PC-9 (cell line): ENCODE data around the gene PPP1R15A. TPM values are rescaled to one million over a fixed set of nuclear protein-coding genes. Genes with fewer than 3 reads are reported as not detected.

Source experiments
- BruUV-seq: library from RNA; stranded (reverse); fragments of 400-500 nt; replicated peaks from 2 replicates; lab custom pipeline; 2021; lab: Mats Ljungman, UMichigan
- CTCF ChIA-PET: fragments of 300-600 bp; sonication (Branson Sonifier 250); formaldehyde crosslinking; loops from one replicate; lab custom pipeline; 2022; ENCODE audit warnings: antibody characterized with exemption; lab: Charles Lee
- POLR2A ChIA-PET: fragments of 300-600 bp; sonication (Branson Sonifier 250); formaldehyde crosslinking; loops from one replicate; lab custom pipeline; 2022; ENCODE audit warnings: antibody characterized with exemption; ENCODE audit not compliant: unreplicated experiment; lab: Charles Lee
- DNase-seq, 2 experiments: peaks; one replicate each; pipeline versions ENCODE4 v3.0.0 to v3.0.0-alpha.2; 2015 to 2022; ENCODE audit warnings: mixed read lengths in 1 of 2
- H2AFZ ChIP-seq: fragments of 200-600 bp; sonication (generic); 2 replicates; pipeline ENCODE4 v1.8.1; 2017; ENCODE audit warnings: antibody characterized with exemption
- H3F3A ChIP-seq: fragments of 200-600 bp; sonication (generic); 2 replicates; pipeline ENCODE4 v1.8.1; 2017; ENCODE audit warnings: antibody characterized with exemption, mild to moderate bottlenecking, low read depth; ENCODE audit not compliant: insufficient read depth
- H3K27ac ChIP-seq: fragments of 200-600 bp; sonication (generic); 2 replicates; pipeline ENCODE4 v1.6.1; 2016; ENCODE audit warnings: mixed run types
- H3K27me3 ChIP-seq: fragments of 200-600 bp; sonication (generic); 2 replicates; pipeline ENCODE4 v1.6.1; 2016; ENCODE audit warnings: low read depth, mixed run types; ENCODE audit not compliant: insufficient read depth
- H3K36me3 ChIP-seq: fragments of 200-600 bp; sonication (generic); 2 replicates; pipeline ENCODE4 v1.6.1; 2016; ENCODE audit warnings: low read depth, mixed run types
- H3K4me1 ChIP-seq: fragments of 200-600 bp; sonication (generic); replicated peaks from 2 replicates; pipeline ENCODE4 v1.6.1; 2016; ENCODE audit warnings: mixed run types; ENCODE audit not compliant: insufficient read depth
- H3K4me2 ChIP-seq: fragments of 200-600 bp; sonication (generic); 2 replicates; pipeline ENCODE4 v1.6.1; 2017; ENCODE audit warnings: mixed run types
- H3K4me3 ChIP-seq: fragments of 200-600 bp; sonication (generic); 2 replicates; pipeline ENCODE4 v1.6.1; 2016; ENCODE audit warnings: mixed run types
- H3K79me2 ChIP-seq: fragments of 200-600 bp; sonication (generic); 2 replicates; pipeline ENCODE4 v1.6.1; 2017; ENCODE audit warnings: low read depth, mixed run types
- H3K9me2 ChIP-seq: fragments of 200-600 bp; sonication (generic); 2 replicates; pipeline ENCODE4 v1.8.1; 2017; ENCODE audit warnings: mild to moderate bottlenecking; ENCODE audit not compliant: insufficient read depth
- H3K9me3 ChIP-seq: fragments of 200-600 bp; sonication (generic); 2 replicates; pipeline ENCODE4 v1.8.1; 2016; ENCODE audit warnings: low read depth; ENCODE audit not compliant: insufficient read depth
- H4K20me1 ChIP-seq: fragments of 200-600 bp; sonication (generic); 2 replicates; pipeline ENCODE4 v1.8.1; 2017; ENCODE audit not compliant: insufficient read depth
- EZH2 ChIP-seq: fragments of 200-600 bp; sonication (generic); IDR thresholded peaks from 2 replicates; pipeline ENCODE4 v1.8.0; 2017; ENCODE audit warnings: antibody characterized with exemption, low read depth
- intact Hi-C: fragments of 100-400 bp; cut with micrococcal nuclease; formaldehyde crosslinking; loops from one replicate; pipeline ENCODE4 v1.10.0; 2022; ENCODE audit not compliant: unreplicated experiment
- total RNA-seq: library from RNA; stranded (reverse); gene quantifications from 2 replicates; pipeline ENCODE4 v1.2.3, GENCODE V29; 2021
- TF ChIP-seq, protein P1 (sequence below): fragments of 200-600 bp; sonication (generic); conservative IDR thresholded peaks from 2 replicates; pipeline ENCODE4 v1.6.1; 2017; ENCODE audit warnings: mixed run types, antibody characterized with exemption, mild to moderate bottlenecking, moderate library complexity

Gene PPP1R15A
- total RNA-seq, 1 experiment from 2014 or later = 49.5 TPM

DNA sequence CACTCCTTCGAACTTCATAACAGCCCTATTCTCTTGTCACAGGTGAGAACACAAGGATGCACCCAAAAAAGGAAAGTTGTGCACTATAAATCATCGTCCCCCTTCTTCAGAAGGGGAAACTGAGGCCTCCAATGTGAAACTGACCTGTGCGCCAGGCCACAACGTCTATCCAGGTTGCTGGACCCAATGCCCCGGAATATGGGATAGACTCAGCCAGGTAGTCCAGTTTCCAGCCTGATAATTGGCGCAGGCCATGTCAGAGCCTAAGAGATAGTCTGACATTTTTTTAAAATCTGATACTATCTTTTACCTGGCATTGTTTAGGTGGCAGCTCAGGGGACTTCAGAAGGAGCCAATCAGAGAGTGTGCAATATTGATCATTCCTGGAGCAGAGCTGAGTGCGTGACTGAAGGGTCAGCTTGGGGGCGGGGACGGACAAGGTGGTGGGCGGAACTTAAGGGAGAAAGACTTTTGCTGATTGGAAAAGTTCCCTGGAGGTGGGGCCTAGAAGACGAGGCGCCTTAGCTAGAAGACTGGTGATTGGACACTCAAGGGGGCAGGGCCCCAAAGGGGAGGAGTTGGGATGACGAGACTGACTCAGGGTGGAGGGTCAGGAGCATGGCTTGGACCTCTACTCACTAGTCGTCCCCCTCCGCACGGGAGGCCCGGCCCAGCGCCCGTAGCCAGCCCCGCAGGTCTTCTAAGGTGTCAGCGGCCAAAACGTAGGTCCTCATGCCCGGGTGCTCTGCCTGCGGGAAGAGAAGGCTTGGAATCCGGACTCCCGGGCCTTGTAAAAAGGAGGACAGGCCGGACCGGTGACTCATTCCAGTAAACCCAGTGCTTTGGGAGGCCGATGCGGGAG, 12.3 kb upstream of the PPP1R15A start:
- ChIA-PET CTCF (no interaction called here), POLR2A (no interaction called here)
- Histone ChIP-seq H3K4me1 (no peaks in the 10 kb centered on the region), H3K9me3 (no peaks in the 10 kb centered on the region), H3K4me3 (no peak overlapping the region), H3F3A (no peaks in the 10 kb centered on the region; the same call in 1 of the 2 replicates), H3K4me2 (no peak overlapping the region), H2AFZ (no peak overlapping the region), H3K27ac (no peak overlapping the region), H3K27me3 (peaks cover 12% of the 10 kb centered on the region), H3K79me2 (no peaks in the 10 kb centered on the region), H3K9me2 (no peaks in the 10 kb centered on the region; the same call in 1 of the 2 replicates), H4K20me1 (no peaks in the 10 kb centered on the region), H3K36me3 (no peaks in the 10 kb centered on the region)
- BruUV-seq = no TSS peak
- no peak for DNase-seq
- intact Hi-C loops = no loop called here
- TF ChIP-seq, protein P1, sequence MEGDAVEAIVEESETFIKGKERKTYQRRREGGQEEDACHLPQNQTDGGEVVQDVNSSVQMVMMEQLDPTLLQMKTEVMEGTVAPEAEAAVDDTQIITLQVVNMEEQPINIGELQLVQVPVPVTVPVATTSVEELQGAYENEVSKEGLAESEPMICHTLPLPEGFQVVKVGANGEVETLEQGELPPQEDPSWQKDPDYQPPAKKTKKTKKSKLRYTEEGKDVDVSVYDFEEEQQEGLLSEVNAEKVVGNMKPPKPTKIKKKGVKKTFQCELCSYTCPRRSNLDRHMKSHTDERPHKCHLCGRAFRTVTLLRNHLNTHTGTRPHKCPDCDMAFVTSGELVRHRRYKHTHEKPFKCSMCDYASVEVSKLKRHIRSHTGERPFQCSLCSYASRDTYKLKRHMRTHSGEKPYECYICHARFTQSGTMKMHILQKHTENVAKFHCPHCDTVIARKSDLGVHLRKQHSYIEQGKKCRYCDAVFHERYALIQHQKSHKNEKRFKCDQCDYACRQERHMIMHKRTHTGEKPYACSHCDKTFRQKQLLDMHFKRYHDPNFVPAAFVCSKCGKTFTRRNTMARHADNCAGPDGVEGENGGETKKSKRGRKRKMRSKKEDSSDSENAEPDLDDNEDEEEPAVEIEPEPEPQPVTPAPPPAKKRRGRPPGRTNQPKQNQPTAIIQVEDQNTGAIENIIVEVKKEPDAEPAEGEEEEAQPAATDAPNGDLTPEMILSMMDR = no peak
- TF ChIP-seq EZH2 = no peak

DNA sequence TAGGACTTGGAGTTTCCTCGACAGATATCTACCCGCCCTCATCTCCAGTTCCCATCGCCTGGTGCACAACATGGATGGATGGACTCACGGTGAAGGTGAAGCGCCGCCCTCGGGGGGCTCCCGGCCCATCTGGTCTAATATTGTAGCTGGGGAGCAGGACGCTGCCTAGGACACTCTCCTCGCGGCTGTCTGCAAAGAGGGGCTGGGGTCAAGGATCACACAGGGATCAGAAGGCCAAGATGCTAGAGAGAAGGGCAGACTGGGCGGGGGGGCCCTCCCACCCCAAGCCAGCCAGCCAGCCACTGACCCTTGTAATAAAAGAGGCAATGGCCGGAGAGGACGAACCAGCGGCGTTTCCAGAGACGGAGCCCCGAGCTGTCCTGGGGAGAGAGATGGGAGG, 10.9 kb upstream of the PPP1R15A start:
- POLR2A ChIA-PET = no interaction called here
- no peaks in the 10 kb centered on the region; the same call in 1 of the 2 replicates for H3K9me2 ChIP-seq
- intact Hi-C loops = no loop called here
- no peak overlapping the region for H2AFZ ChIP-seq
- H3K36me3 ChIP-seq = no peaks in the 10 kb centered on the region
- H3K79me2 ChIP-seq = no peaks in the 10 kb centered on the region
- no peak overlapping the region for H3K4me2 ChIP-seq
- CTCF ChIA-PET = no interaction called here
- no peak for TF ChIP-seq EZH2
- TF ChIP-seq, protein P1 = no peak
- H3K4me1 ChIP-seq = no peaks in the 10 kb centered on the region
- no peak for DNase-seq
- no peaks in the 10 kb centered on the region for H4K20me1 ChIP-seq
- no peaks in the 10 kb centered on the region; the same call in 1 of the 2 replicates for H3F3A ChIP-seq
- no peak overlapping the region for H3K27ac ChIP-seq
- peaks cover 23% of the 10 kb centered on the region for H3K27me3 ChIP-seq
- H3K9me3 ChIP-seq = no peaks in the 10 kb centered on the region
- no TSS peak for BruUV-seq
- H3K4me3 ChIP-seq = no peak overlapping the region

DNA sequence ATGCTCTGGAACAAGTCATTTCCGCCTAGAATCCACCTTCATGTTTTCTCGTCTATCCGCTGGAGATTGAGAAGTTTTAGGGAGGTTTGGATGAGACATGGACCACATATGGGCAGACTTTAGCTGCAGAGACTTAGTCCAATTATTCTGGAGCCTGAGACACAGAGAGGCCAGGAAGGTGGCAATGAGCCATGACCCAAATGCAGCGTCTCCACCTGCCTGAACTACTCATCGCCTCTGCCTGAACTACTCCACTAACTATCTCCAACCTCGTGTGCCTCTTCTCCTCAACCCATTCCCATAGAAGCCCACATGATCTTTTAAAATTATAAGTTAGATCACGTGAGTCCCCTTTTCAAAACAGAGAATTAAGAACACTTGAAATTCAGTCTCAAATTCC, 9.4 kb upstream of the PPP1R15A start:
- CTCF ChIA-PET = no interaction called here
- Histone ChIP-seq H3K4me2 (no peak overlapping the region), H3F3A (peaks cover 4% of the 10 kb centered on the region), H3K9me3 (no peaks in the 10 kb centered on the region), H2AFZ (no peak overlapping the region), H3K79me2 (no peaks in the 10 kb centered on the region), H3K36me3 (no peaks in the 10 kb centered on the region), H3K27me3 (peaks cover 35% of the 10 kb centered on the region), H3K4me3 (no peak overlapping the region), H4K20me1 (no peaks in the 10 kb centered on the region), H3K9me2 (no peaks in the 10 kb centered on the region), H3K27ac (no peak overlapping the region), H3K4me1 (no peaks in the 10 kb centered on the region)
- DNase-seq = no peak
- POLR2A ChIA-PET = no interaction called here
- TF ChIP-seq EZH2 = no peak
- TF ChIP-seq, protein P1 = no peak
- BruUV-seq = no TSS peak
- intact Hi-C loops = no loop called here
